Duodenal mucosa (tissue), 2 donors: Measurements from ENCODE around the gene PGAP3.

Source experiments
- H3K27ac ChIP-seq: one replicate; pipeline ENCODE4 v1.7.0; 2013; ENCODE audit warnings: low read depth, low read length
- H3K27me3 ChIP-seq, 2 donors: one replicate each; pipeline ENCODE4 v1.7.0; 2013; ENCODE audit warnings: low read length in 2 of 2, control low read depth in 1 of 2; ENCODE audit not compliant: insufficient read depth in 2 of 2, control insufficient read depth in 1 of 2
- H3K36me3 ChIP-seq, 2 donors: one replicate each; pipeline ENCODE4 v1.7.0; 2013; ENCODE audit warnings: low read length in 2 of 2, control low read depth in 1 of 2; ENCODE audit not compliant: insufficient read depth in 2 of 2, control insufficient read depth in 1 of 2
- H3K4me1 ChIP-seq, 2 donors: one replicate each; pipeline ENCODE4 v1.7.0; 2013; ENCODE audit warnings: low read length in 2 of 2, control low read depth in 1 of 2; ENCODE audit not compliant: insufficient read depth in 2 of 2, control insufficient read depth in 1 of 2
- H3K4me3 ChIP-seq, 2 donors: one replicate each; pipeline ENCODE4 v1.7.0; 2013; ENCODE audit warnings: low read length in 2 of 2, low read depth in 1 of 2
- H3K9ac ChIP-seq, 2 donors: one replicate each; pipeline ENCODE4 v1.7.0; 2013; ENCODE audit warnings: low read length in 2 of 2, low read depth in 1 of 2
- H3K9me3 ChIP-seq, 2 donors: one replicate each; pipeline ENCODE4 v1.7.0; 2013; ENCODE audit warnings: low read length in 2 of 2, control low read depth in 1 of 2; ENCODE audit not compliant: control insufficient read depth in 1 of 2

PGAP3 gene

DNA sequence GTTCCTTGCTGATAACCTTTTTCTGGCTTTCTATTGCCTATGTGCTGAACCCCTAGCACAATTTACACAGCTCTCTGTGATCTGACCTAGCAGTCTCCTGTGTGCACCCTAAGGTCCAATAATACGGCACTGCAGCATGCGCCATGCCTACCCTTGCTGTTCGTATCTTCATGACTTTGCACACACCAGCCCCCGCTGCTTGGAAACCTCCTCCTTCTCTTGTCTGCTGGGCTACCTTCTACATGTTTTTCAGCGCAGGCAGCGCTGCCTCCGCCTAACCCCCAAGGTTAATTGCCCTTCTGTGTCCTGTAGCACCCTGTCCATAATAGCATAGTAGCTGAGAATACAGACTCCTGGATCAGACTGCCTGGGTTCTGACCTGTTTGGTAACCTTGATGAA, 49.5 kb downstream of the PGAP3 start:
- no peaks in the 10 kb centered on the region for H3K9me3 ChIP-seq

GRCh38 chr17:39636927-39637736, 50.7 kb downstream of the PGAP3 start, which contains the start of gene STARD3:
Gene STARD3 (plus strand): TSS chr17:39637144. CDS start chr17:39653532, 16,388 bp downstream.
- Histone ChIP-seq H3K4me1 (peaks cover 54 to 63% of the 10 kb centered on the region in 2 donors), H3K27me3 (no peaks in the 10 kb centered on the region), H3K9ac (peak within 1 kb of the TSS; percentile 77 to 89), H3K27ac (peak within 1 kb of the TSS; percentile 86), H3K4me3 (peak within 1 kb of the TSS; percentile 91 to 99), H3K36me3 (peaks cover 5 to 17% of the 10 kb centered on the region in 2 donors), H3K9me3 (no peaks in the 10 kb centered on the region)

More for the DNA sequence above, 49.5 kb downstream of the PGAP3 start:
- Histone ChIP-seq H3K27me3 (no peaks in the 10 kb centered on the region), H3K27ac (no peak overlapping the region), H3K4me1 (peaks cover 55 to 63% of the 10 kb centered on the region in 2 donors), H3K9ac (peak overlapping the region; percentile 77 to 89), H3K4me3 (peak overlapping the region; percentile 91 to 99), H3K36me3 (peaks cover 7 to 17% of the 10 kb centered on the region in 2 donors)

DNA sequence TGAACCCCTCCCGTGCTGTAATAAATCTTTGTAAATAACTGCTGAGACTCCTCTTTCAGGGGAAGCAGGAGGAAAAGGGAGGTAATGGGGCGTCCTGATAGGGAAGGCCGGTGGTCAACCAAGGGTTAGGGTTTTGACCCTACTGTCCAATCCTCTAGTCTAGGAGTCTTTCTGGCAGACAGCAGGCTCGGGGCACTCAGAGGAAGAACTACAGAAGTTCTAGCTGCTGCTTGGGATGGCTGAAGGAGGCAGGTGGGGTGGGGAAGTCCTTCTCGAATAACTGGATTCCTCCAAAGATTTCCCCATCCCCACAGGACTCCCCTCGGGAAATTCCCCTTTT, 51.3 kb downstream of the PGAP3 start:
- H3K9me3 ChIP-seq = no peaks in the 10 kb centered on the region
- H3K27ac ChIP-seq = peak overlapping the region; percentile 86
- H3K27me3 ChIP-seq = peaks cover 0 to 3% of the 10 kb centered on the region in 2 donors
- H3K36me3 ChIP-seq = peaks cover 5 to 17% of the 10 kb centered on the region in 2 donors
- peak overlapping the region; percentile 77 to 89 for H3K9ac ChIP-seq
- peaks cover 60 to 67% of the 10 kb centered on the region in 2 donors for H3K4me1 ChIP-seq
- H3K4me3 ChIP-seq = peak overlapping the region; percentile 91 to 99

DNA sequence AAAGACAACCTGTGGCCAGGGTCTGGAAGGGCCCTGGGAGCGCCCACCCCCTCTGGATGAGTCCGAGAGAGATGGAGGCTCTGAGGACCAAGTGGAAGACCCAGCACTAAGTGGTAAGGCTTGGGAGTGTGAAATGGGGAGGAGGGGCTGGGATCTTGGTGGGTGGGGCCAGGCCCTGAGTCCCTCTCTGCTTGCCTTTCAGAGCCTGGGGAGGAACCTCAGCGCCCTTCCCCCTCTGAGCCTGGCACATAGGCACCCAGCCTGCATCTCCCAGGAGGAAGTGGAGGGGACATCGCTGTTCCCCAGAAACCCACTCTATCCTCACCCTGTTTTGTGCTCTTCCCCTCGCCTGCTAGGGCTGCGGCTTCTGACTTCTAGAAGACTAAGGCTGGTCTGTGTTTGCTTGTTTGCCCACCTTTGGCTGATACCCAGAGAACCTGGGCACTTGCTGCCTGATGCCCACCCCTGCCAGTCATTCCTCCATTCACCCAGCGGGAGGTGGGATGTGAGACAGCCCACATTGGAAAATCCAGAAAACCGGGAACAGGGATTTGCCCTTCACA, 52.2 kb downstream of the PGAP3 start:
- H3K27ac ChIP-seq = no peak overlapping the region
- peaks cover 0 to 3% of the 10 kb centered on the region in 2 donors for H3K27me3 ChIP-seq
- no peak overlapping the region for H3K4me3 ChIP-seq
- H3K9ac ChIP-seq = peak overlapping the region; percentile 77 to 89
- H3K36me3 ChIP-seq = peaks cover 5 to 9% of the 10 kb centered on the region in 2 donors
- H3K4me1 ChIP-seq = peaks cover 65 to 68% of the 10 kb centered on the region in 2 donors
- H3K9me3 ChIP-seq = no peaks in the 10 kb centered on the region

DNA sequence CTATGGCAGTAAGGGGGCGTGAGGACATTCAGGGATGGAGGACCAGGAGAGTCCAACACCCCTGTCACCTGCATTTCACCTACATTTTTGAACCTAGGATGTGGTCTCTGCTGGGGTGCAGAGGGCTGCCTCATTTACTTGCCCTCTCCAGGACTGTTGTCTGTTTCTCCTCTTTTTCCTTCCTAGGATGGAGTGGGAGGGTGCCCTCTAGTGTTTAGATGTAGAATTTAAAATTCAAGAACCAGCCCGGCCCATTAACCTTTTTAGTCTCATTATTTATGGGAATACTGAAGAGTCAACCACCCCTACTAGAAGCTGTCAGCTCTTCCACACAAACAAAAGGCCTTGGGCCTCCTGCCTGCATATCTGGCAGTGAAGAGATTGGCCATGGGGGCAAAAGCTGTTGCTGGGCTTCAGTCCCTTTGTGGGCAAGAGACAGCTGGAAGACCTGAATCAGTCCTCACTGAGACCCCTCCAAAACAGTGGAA, 53.4 kb downstream of the PGAP3 start:
- Histone ChIP-seq H3K4me1 (peaks cover 72 to 73% of the 10 kb centered on the region in 2 donors), H3K27ac (no peak overlapping the region), H3K4me3 (no peak overlapping the region), H3K36me3 (peaks cover under 1 to 9% of the 10 kb centered on the region in 2 donors), H3K9me3 (no peaks in the 10 kb centered on the region), H3K9ac (peak overlapping the region in 1 of 2 donors; percentile 76), H3K27me3 (peaks cover 0 to 3% of the 10 kb centered on the region in 2 donors)

DNA sequence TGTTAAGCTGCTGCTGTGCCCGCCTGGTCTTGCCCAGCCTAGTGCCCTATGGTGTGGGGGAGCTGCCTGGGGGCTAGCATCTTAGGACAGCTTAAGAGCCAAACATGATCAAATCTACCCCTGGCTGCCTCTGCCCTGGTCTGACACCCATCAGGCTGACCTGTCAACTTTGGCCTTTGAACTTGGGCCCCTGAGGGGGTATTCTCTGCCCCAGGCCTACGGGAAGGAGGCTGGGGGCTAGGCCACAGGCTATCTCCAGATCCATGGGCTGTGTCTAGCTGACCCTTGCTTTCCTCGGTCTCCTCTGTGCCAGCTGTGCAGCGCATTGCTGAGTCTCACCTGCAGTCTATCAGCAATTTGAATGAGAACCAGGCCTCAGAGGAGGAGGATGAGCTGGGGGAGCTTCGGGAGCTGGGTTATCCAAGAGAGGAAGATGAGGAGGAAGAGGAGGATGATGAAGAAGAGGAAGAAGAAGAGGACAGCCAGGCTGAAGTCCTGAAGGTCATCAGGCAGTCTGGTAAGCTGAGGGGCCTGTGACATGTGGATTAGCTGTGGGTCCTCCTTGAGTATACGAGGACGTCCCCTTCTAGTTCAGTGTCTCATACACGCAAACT, 54.2 kb downstream of the PGAP3 start:
- Histone ChIP-seq H3K4me3 (peak overlapping the region; percentile 23 to 50), H3K36me3 (peaks cover 0 to 9% of the 10 kb centered on the region in 2 donors), H3K9ac (peak overlapping the region; percentile 54 to 76), H3K27ac (peak overlapping the region; percentile 80), H3K27me3 (peaks cover 0 to 3% of the 10 kb centered on the region in 2 donors), H3K4me1 (peaks cover 68% of the 10 kb centered on the region in 2 donors), H3K9me3 (no peaks in the 10 kb centered on the region)

DNA sequence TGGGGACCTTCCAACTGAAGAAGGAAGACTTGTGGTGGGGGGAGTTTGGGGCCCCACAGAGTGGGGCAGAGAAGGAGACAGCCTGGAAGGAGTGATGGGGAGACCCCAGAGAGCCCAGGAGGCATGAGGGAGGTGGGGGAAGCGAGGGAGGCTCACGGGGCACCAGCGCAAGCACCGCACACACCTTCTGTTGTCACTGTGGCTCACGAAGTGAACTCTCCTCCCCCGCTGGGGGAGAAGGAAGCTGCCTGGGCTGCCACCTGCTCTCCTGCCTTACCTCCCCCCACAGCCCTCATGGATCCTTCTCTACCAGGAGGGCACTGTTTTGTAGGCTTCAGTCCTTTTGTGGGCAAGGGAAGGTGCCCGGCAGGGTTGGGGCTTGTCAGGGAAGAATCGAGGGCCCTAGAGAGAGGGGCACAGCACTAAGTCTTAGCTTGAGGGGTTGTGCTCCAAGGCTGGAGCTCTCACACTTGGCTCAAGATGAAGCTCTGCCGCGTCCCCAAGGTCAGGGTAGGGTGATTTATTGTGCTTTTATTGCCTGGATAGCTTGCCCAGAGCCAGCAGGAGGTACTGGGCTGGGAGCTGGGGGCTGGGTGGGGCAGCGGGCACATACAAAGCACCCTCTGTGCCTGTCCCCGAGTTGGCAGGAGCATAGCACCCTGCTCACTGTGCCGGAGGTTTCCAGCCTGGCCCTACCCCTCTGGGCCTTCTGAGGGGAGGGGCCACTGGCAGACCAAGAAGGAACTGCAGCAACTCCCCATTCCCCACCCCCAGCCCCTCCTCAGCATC, 55.5 kb downstream of the PGAP3 start:
- peaks cover 59 to 64% of the 10 kb centered on the region in 2 donors for H3K4me1 ChIP-seq
- H3K4me3 ChIP-seq = peak overlapping the region in 1 of 2 donors; percentile 60
- H3K36me3 ChIP-seq = peaks cover 0 to 9% of the 10 kb centered on the region in 2 donors
- peak overlapping the region; percentile 74 to 75 for H3K9ac ChIP-seq
- H3K27ac ChIP-seq = peak overlapping the region; percentile 95
- H3K9me3 ChIP-seq = no peaks in the 10 kb centered on the region
- peaks cover 0 to 3% of the 10 kb centered on the region in 2 donors for H3K27me3 ChIP-seq

GRCh38 chr17:39631403-39631802, 56.5 kb downstream of the PGAP3 start:
- Histone ChIP-seq H3K27me3 (peaks cover 0 to 4% of the 10 kb centered on the region in 2 donors), H3K9me3 (no peaks in the 10 kb centered on the region), H3K36me3 (peaks cover 0 to 9% of the 10 kb centered on the region in 2 donors), H3K27ac (peak overlapping the region; percentile 95), H3K9ac (peak overlapping the region; percentile 74 to 75), H3K4me3 (peak overlapping the region; percentile 13 to 60), H3K4me1 (peaks cover 56 to 60% of the 10 kb centered on the region in 2 donors)

DNA sequence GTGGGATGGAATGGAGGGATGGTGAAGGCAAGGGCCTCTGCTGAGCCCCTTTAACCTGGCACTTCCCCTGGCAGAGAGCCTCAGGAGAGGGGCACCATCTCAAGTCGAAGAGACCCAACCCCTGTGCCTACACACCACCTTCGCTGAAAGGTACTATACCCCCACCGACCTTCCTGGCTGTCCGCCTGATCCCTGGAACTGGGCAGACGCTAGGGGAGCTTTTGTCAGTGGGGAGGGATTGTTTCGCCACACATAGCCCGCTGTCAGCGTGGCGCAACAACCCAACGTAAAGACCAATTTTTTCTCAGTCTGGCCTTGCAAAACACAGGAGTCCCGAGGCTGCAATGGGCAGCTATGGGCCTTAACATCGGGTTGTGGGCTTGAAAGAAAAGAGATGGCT, 58.0 kb downstream of the PGAP3 start:
- H3K27me3 ChIP-seq = peaks cover 4 to 6% of the 10 kb centered on the region in 2 donors
- peak overlapping the region; percentile 84 for H3K27ac ChIP-seq
- H3K9me3 ChIP-seq = no peaks in the 10 kb centered on the region
- H3K36me3 ChIP-seq = no peaks in the 10 kb centered on the region
- H3K4me3 ChIP-seq = peak overlapping the region; percentile 56 to 58
- H3K9ac ChIP-seq = peak overlapping the region; percentile 63 to 78
- peaks cover 58 to 64% of the 10 kb centered on the region in 2 donors for H3K4me1 ChIP-seq
